MCF 10A (cell line): ENCODE data around the gene CHST9. TPM values are rescaled to one million over a fixed set of nuclear protein-coding genes. Genes with fewer than 3 reads are reported as not detected.

Experiments
- BruUV-seq: library from RNA; stranded (reverse); fragments of 400-500 nt; replicated peaks from 2 replicates; lab custom pipeline; 2021; lab: Mats Ljungman, UMichigan
- CTCF ChIA-PET: fragments of 300-600 bp; sonication (Branson Sonifier 250); formaldehyde crosslinking; extraction: SDS; loops from one replicate; lab custom pipeline; 2021; ENCODE audit warnings: antibody characterized with exemption, inconsistent platforms; lab: Yijun Ruan, JAX
- POLR2A ChIA-PET: fragments of 300-600, 350-650 bp; sonication (Branson Sonifier 250); formaldehyde crosslinking; extraction: SDS; loops from one replicate; lab custom pipeline; 2020; ENCODE audit warnings: antibody characterized with exemption, inconsistent platforms; lab: Yijun Ruan, JAX
- DNase-seq: peaks from one replicate; pipeline ENCODE4 v3.0.0-alpha.2; 2018; ENCODE audit not compliant: unreplicated experiment
- H3K27ac Mint-ChIP-seq: one replicate; pipeline ENCODE4 v1.8.0; 2022; ENCODE audit warnings: mild to moderate bottlenecking, low read depth, mixed read lengths; ENCODE audit not compliant: unreplicated experiment
- H3K27me3 Mint-ChIP-seq: one replicate; pipeline ENCODE4 v1.8.0; 2022; ENCODE audit warnings: mixed read lengths; ENCODE audit not compliant: insufficient read depth, unreplicated experiment
- H3K36me3 Mint-ChIP-seq: one replicate; pipeline ENCODE4 v1.8.0; 2022; ENCODE audit warnings: mild to moderate bottlenecking, moderate library complexity, mixed read lengths; ENCODE audit not compliant: insufficient read depth, unreplicated experiment
- H3K4me1 Mint-ChIP-seq: one replicate; pipeline ENCODE4 v1.8.0; 2022; ENCODE audit warnings: mixed read lengths; ENCODE audit not compliant: insufficient read depth, unreplicated experiment
- H3K4me3 Mint-ChIP-seq: one replicate; pipeline ENCODE4 v1.8.0; 2022; ENCODE audit warnings: mild to moderate bottlenecking, moderate library complexity, mixed read lengths; ENCODE audit not compliant: unreplicated experiment
- H3K9me3 Mint-ChIP-seq: one replicate; pipeline ENCODE4 v1.8.0; 2022; ENCODE audit warnings: mixed read lengths; ENCODE audit not compliant: unreplicated experiment
- CTCF ChIP-seq: fragments of 200-600 bp; IDR thresholded peaks from one replicate; pipeline ENCODE4 v1.8.0; 2022; ENCODE audit warnings: antibody characterized with exemption, mild to moderate bottlenecking; ENCODE audit not compliant: unreplicated experiment
- intact Hi-C: fragments of 100-400 bp; cut with micrococcal nuclease; formaldehyde crosslinking; loops from 2 replicates; pipeline ENCODE4 v1.14.1; 2022
- total RNA-seq: library from RNA; stranded (reverse); gene quantifications from 2 replicates; pipeline ENCODE4 v1.2.3, GENCODE V29; 2022

Gene CHST9
- total RNA-seq, 1 experiment from 2014 or later = not detected

DNA sequence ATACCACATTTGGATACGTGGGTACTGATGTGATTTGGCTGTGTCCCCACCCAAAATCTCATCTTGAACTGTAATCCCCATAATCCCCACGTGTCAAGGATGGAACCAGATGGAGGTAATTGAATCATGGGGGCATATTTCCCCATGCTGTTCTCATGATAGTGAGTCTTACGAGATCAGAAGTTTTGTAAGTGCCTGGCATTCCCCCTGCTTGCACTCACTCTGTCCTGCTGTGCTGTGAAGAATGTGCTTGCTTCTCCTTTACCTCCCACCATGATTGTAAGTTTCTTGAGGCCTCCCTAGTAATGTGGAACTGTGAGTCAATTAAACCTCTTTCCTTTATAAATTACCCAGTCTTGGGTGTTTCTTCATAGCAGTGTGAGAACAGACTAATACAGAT lies 70.3 kb downstream of the CHST9 start:
- CTCF ChIA-PET = no interaction called here
- intact Hi-C loops = no loop called here
- H3K9me3 Mint-ChIP-seq = no peaks in the 10 kb centered on the region
- peaks cover 13% of the 10 kb centered on the region for H3K27me3 Mint-ChIP-seq
- no peak overlapping the region for H3K4me3 Mint-ChIP-seq
- TF ChIP-seq CTCF = no peak
- DNase-seq = no peak
- no peaks in the 10 kb centered on the region for H3K36me3 Mint-ChIP-seq
- no TSS peak for BruUV-seq
- H3K27ac Mint-ChIP-seq = no peak overlapping the region
- POLR2A ChIA-PET = interaction anchor here (0.6 kb wide), 1 partner anchor 21 kb away, joined by 3 read pairs; no protein-coding TSS in a partner anchor
- H3K4me1 Mint-ChIP-seq = no peaks in the 10 kb centered on the region

GRCh38 chr18:27113358-27113757 lies 71.8 kb downstream of the CHST9 start:
- no TSS peak for BruUV-seq
- Mint-ChIP-seq H3K9me3 (no peaks in the 10 kb centered on the region), H3K36me3 (no peaks in the 10 kb centered on the region), H3K27ac (no peak overlapping the region), H3K27me3 (peaks cover 13% of the 10 kb centered on the region), H3K4me3 (no peak overlapping the region), H3K4me1 (no peaks in the 10 kb centered on the region)
- DNase-seq = no peak
- ChIA-PET POLR2A (interaction anchor here (0.8 kb wide), 1 partner anchor 25 kb away, joined by 3 read pairs; no protein-coding TSS in a partner anchor), CTCF (interaction anchor here (0.7 kb wide), 1 partner anchor 141 kb away, joined by 3 read pairs; no protein-coding TSS in a partner anchor)
- no peak for TF ChIP-seq CTCF
- intact Hi-C loops = no loop called here

DNA sequence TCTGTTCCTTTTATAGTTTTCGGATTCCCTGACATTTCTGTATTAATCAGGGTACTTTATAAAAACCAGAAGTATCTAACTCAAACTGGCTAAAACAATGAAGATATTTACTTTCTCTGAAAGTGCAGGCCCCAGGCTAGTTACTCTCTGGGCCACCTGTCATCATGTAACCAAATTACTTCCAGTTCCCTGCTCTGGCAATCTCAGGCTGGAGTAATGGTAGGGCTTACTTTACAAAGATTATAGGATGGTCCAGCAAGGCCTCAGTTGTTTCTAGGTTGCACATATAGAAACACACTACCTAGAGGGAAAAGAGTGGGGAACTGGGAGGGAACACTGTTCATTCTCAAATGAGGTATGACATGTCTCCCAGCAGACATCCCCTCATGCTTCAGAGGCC lies 74.8 kb downstream of the CHST9 start:
- BruUV-seq = no TSS peak
- CTCF ChIA-PET = no interaction called here
- Mint-ChIP-seq H3K27me3 (peaks cover 5% of the 10 kb centered on the region), H3K4me1 (no peaks in the 10 kb centered on the region), H3K36me3 (no peaks in the 10 kb centered on the region), H3K4me3 (no peak overlapping the region), H3K9me3 (no peaks in the 10 kb centered on the region), H3K27ac (no peak overlapping the region)
- POLR2A ChIA-PET = no interaction called here
- no peak for DNase-seq
- TF ChIP-seq CTCF = no peak
- intact Hi-C loops = no loop called here

- ChIA-PET CTCF (no interaction called here), POLR2A (no interaction called here)
- DNase-seq = no peak
- no TSS peak for BruUV-seq
- Mint-ChIP-seq H3K36me3 (no peaks in the 10 kb centered on the region), H3K4me3 (no peak overlapping the region), H3K9me3 (no peaks in the 10 kb centered on the region), H3K27ac (no peak overlapping the region), H3K4me1 (no peaks in the 10 kb centered on the region), H3K27me3 (peaks cover 14% of the 10 kb centered on the region)
- TF ChIP-seq CTCF = no peak
- intact Hi-C loops = no loop called here
Observed at GRCh38 chr18:27109451-27109850, 75.7 kb downstream of the CHST9 start.
